HepG2 (cell line): Measurements from ENCODE around the gene LRRC45. TPM values are rescaled to one million over a fixed set of nuclear protein-coding genes. Genes with fewer than 3 reads are reported as not detected.
A peak's percentile ranks its signal among the peaks of the same experiment; 100 is the strongest.

Experiments used
- ATF2 ChIP-seq: sonication (generic); formaldehyde crosslinking; IDR thresholded peaks from 2 replicates; pipeline ENCODE4 v1.4.0; 2020; ENCODE audit warnings: missing genetic modification reagents
- BRCA1 ChIP-seq: sonication (generic); formaldehyde crosslinking; IDR thresholded peaks from 2 replicates; pipeline ENCODE4 v1.4.0; 2020; ENCODE audit warnings: missing genetic modification reagents
- CBX1 ChIP-seq: IDR thresholded peaks from one replicate; pipeline ENCODE4 v1.6.1; 2016; ENCODE audit warnings: antibody characterized with exemption, low read depth
- CCDC6 ChIP-seq: sonication (generic); formaldehyde crosslinking; IDR thresholded peaks from 2 replicates; pipeline ENCODE4 v1.8.1; 2022; ENCODE audit warnings: mild to moderate bottlenecking, missing genetic modification reagents, moderate library complexity
- DMTF1 ChIP-seq: sonication (generic); formaldehyde crosslinking; IDR thresholded peaks from 2 replicates; pipeline ENCODE4 v1.4.0; 2020; ENCODE audit warnings: mild to moderate bottlenecking, missing genetic modification reagents
- EEA1 ChIP-seq: sonication (generic); formaldehyde crosslinking; IDR thresholded peaks from 2 replicates; pipeline ENCODE4 v1.5.1; 2020; ENCODE audit warnings: mild to moderate bottlenecking, missing genetic modification reagents, borderline replicate concordance
- ERF ChIP-seq: IDR thresholded peaks from 2 replicates; pipeline ENCODE4 v1.6.1; 2018; ENCODE audit warnings: missing biosample characterization, missing genetic modification reagents
- HNRNPUL1 ChIP-seq: fragments of 200-400 bp; formaldehyde crosslinking; IDR thresholded peaks from 2 replicates; pipeline ENCODE4 v1.6.1; 2017; ENCODE audit warnings: low read depth, mild to moderate bottlenecking, low read length, moderate library complexity
- IRF2 ChIP-seq: IDR thresholded peaks from 2 replicates; pipeline ENCODE4 v1.6.1; 2018; ENCODE audit warnings: missing genetic modification reagents, missing compliant biosample characterization
- KDM5A ChIP-seq: fragments of 200-600 bp; sonication (generic); IDR thresholded peaks from 2 replicates; pipeline ENCODE4 v1.7.0; 2018; ENCODE audit warnings: antibody characterized with exemption, mild to moderate bottlenecking, low read length, borderline replicate concordance
- PHF8 ChIP-seq: sonication (generic); formaldehyde crosslinking; IDR thresholded peaks from 2 replicates; pipeline ENCODE4 v1.5.0; 2020; ENCODE audit warnings: missing genetic modification reagents
- RBM39 ChIP-seq: fragments of 200-400 bp; formaldehyde crosslinking; IDR thresholded peaks from one replicate; pipeline ENCODE4 v1.6.1; 2018; ENCODE audit warnings: antibody characterized with exemption, mild to moderate bottlenecking, low read depth, low read length; ENCODE audit not compliant: poor library complexity, severe bottlenecking
- SMAD3 ChIP-seq: sonication (generic); formaldehyde crosslinking; IDR thresholded peaks from 2 replicates; pipeline ENCODE4 v1.4.0; 2020; ENCODE audit warnings: missing genetic modification reagents
- SNAPC2 ChIP-seq: sonication (generic); formaldehyde crosslinking; IDR thresholded peaks from 2 replicates; pipeline ENCODE4 v1.8.1; 2022; ENCODE audit warnings: mild to moderate bottlenecking, missing genetic modification reagents
- SOX13 ChIP-seq, 3 experiments: fragments of 450-650 bp in 1 of 3; sonication (generic) in 1 of 3; formaldehyde crosslinking in 1 of 3; IDR thresholded peaks in 2 of 3; conservative IDR thresholded peaks in 1 of 3; 2 replicates each; pipeline versions ENCODE4 v1.5.0 to v1.6.1; 2016 to 2020; ENCODE audit warnings: antibody characterized with exemption in 1 of 3, mild to moderate bottlenecking in 1 of 3, missing compliant biosample characterization in 1 of 3, missing genetic modification reagents in 1 of 3, moderate library complexity in 1 of 3
- THAP8 ChIP-seq: sonication (generic); formaldehyde crosslinking; IDR thresholded peaks from 2 replicates; pipeline ENCODE4 v1.5.1; 2020; ENCODE audit warnings: missing genetic modification reagents, mild to moderate bottlenecking, borderline replicate concordance
- YY1 ChIP-seq: IDR thresholded peaks from 2 replicates; pipeline ENCODE4 v1.6.1; 2011; ENCODE audit warnings: low read length, low read depth, moderate library complexity, mild to moderate bottlenecking; ENCODE audit not compliant: insufficient read depth, insufficient replicate concordance
- ZNF333 ChIP-seq: sonication (generic); formaldehyde crosslinking; IDR thresholded peaks from 2 replicates; pipeline ENCODE4 v1.4.0; 2020; ENCODE audit warnings: mild to moderate bottlenecking, missing genetic modification reagents, borderline replicate concordance
- ZNF484 ChIP-seq: sonication (generic); formaldehyde crosslinking; IDR thresholded peaks from 2 replicates; pipeline ENCODE4 v1.5.1; 2020; ENCODE audit warnings: mild to moderate bottlenecking, low read depth, missing genetic modification reagents, borderline replicate concordance
- ZNF576 ChIP-seq: sonication (generic); formaldehyde crosslinking; IDR thresholded peaks from 2 replicates; pipeline ENCODE4 v1.4.0; 2020; ENCODE audit warnings: mild to moderate bottlenecking, missing genetic modification reagents
- ZNF710 ChIP-seq: sonication (generic); formaldehyde crosslinking; IDR thresholded peaks from 2 replicates; pipeline ENCODE4 v1.5.0; 2020; ENCODE audit warnings: mild to moderate bottlenecking, missing genetic modification reagents, borderline replicate concordance
- polyA plus RNA-seq, 8 experiments: library from polyadenylated mRNA; depleted of rRNA in 3 of 8; stranded (reverse) in 7 of 8; unstranded in 1 of 8; fragments of >200 nt; fragmentation: Illumina TruSeq in 4 of 8; extraction: Trizol in 4 of 8; gene quantifications; 2 replicates each; pipeline versions ENCODE4 v1.2.1 to v1.2.3, GENCODE V29; 2011 to 2016; ENCODE audit warnings: low read depth in 4 of 8, missing spikeins in 1 of 8, mixed read lengths in 1 of 8; ENCODE audit not compliant: insufficient read depth in 1 of 8
- total RNA-seq, 5 experiments: library from RNA; depleted of rRNA; stranded (reverse); fragments of >200 nt; fragmentation: Illumina TruSeq; extraction: Trizol; gene quantifications; 2 replicates each; pipeline ENCODE4 v1.2.3, GENCODE V29; 2016; ENCODE audit warnings: low read depth in 1 of 5

The LRRC45 gene
- total and polyA plus RNA-seq, 2 of the 13 experiments (the other 11 are each of a cell fraction or from before 2014, with no cell fraction given): 11.6 to 48.1 TPM

GRCh38 chr17:82056729-82057621 lies 33.9 kb downstream of the LRRC45 start (continued):
- TF ChIP-seq CCDC6 (CRISPR knock-in tag) (no peak), IRF2 (CRISPR knock-in tag) (0 out of 2 replicates have a peak, but pooled peaks have one; percentile 41), ZNF576 (CRISPR knock-in tag) (no peak), ZNF710 (CRISPR knock-in tag) (no peak; the same call in 1 of the 2 replicates), SNAPC2 (CRISPR knock-in tag) (no peak), RBM39 (no peak), BRCA1 (CRISPR knock-in tag) (no peak), ZNF484 (0 out of 2 replicates have a peak, but pooled peaks have one; percentile 70), YY1 (no peak), CBX1 (no peak), ERF (CRISPR knock-in tag) (peak; percentile 15; the same call in 1 of the 2 replicates), SMAD3 (CRISPR knock-in tag) (no peak), DMTF1 (no peak), THAP8 (CRISPR knock-in tag) (no peak), HNRNPUL1 (no peak), KDM5A (no peak; the same call in 1 of the 2 replicates), EEA1 (CRISPR knock-in tag) (no peak), PHF8 (peak; percentile 58), SOX13 (IDR thresholded peaks at IDR 0.05) (no peak), SOX13 (CRISPR knock-in tag; conservative IDR thresholded peaks at IDR 0.05 in 1 of 2, IDR thresholded peaks at IDR 0.05 in 1 of 2) (0 out of 4 replicates have a peak, but pooled peaks of 1 of the 2 experiments have one; percentile 6), ZNF333 (CRISPR knock-in tag) (peak; percentile 25; the same call in 1 of the 2 replicates), ATF2 (CRISPR knock-in tag) (peak; percentile 68)
